HCT116 (cell line): ENCODE data around the gene ING1. TPM values are rescaled to one million over a fixed set of nuclear protein-coding genes. Genes with fewer than 3 reads are reported as not detected.
A peak's percentile ranks its signal among the peaks of the same experiment; 100 is the strongest.

Experiments
- ATAC-seq: fragments of 200-7000 bp; cut with Tn5 transposase; 2 replicates; pipeline ENCODE4 v1.9.1; 2020; ENCODE audit warnings: mild to moderate bottlenecking, moderate library complexity
- BruUV-seq: library from RNA; stranded (reverse); fragments of 400-500 nt; replicated peaks from 2 replicates; lab custom pipeline; 2021; lab: Mats Ljungman, UMichigan
- CTCF ChIA-PET: fragments of 300-600 bp; sonication (Branson Sonifier 250); formaldehyde crosslinking; loops from one replicate; lab custom pipeline; 2021; ENCODE audit warnings: antibody characterized with exemption; lab: Charles Lee
- POLR2A ChIA-PET: fragments of 300-600, 350-600 bp; sonication (Branson Sonifier 250); formaldehyde crosslinking; loops from one replicate; lab custom pipeline; 2021; ENCODE audit warnings: antibody characterized with exemption; lab: Charles Lee
- RAD21 ChIA-PET, 2 experiments: fragments of 300-600 bp; sonication (Branson Sonifier 250); formaldehyde crosslinking; loops; one replicate each; lab custom pipeline; 2023; ENCODE audit warnings: low total read pairs in 2 of 2; ENCODE audit not compliant: uncharacterized antibody in 2 of 2, unreplicated experiment in 2 of 2, low non-redundant PET in 1 of 2; lab: Charles Lee
- DNase-seq: peaks from one replicate; pipeline ENCODE4 v3.0.0-alpha.2; 2010; ENCODE audit warnings: low read depth, low spot score
- H2AFZ ChIP-seq: fragments of 200-600 bp; shearing (Covaris generic), sonication (generic); 2 replicates; pipeline ENCODE4 v1.6.1; 2017; ENCODE audit warnings: low read depth, mixed run types, mixed read lengths, antibody characterized with exemption, low read length; ENCODE audit not compliant: poor library complexity, severe bottlenecking
- H3K27ac ChIP-seq: 2 replicates; pipeline ENCODE4 v1.5.1; 2012; ENCODE audit warnings: low read depth, low read length
- H3K27me3 ChIP-seq: fragments of 200-600 bp; sonication (generic); 2 replicates; pipeline ENCODE4 v1.6.1; 2016; ENCODE audit warnings: mixed run types, low read length, mixed read lengths; ENCODE audit not compliant: insufficient read depth
- H3K36me3 ChIP-seq, 2 experiments: fragments of 200-500 bp in 1 of 2; fragments of 200-600 bp in 1 of 2; sonication (Bioruptor generic) in 1 of 2; sonication (generic) in 1 of 2; 2 replicates each; pipeline versions ENCODE4 v1.5.1 to v1.6.1; 2014 to 2016; ENCODE audit warnings: low read length in 2 of 2, inconsistent platforms in 1 of 2, mixed read lengths in 1 of 2, mixed run types in 1 of 2; ENCODE audit not compliant: insufficient read depth in 2 of 2, control insufficient read depth in 1 of 2
- H3K4me1 ChIP-seq, 2 experiments: fragments of 200-600 bp in 1 of 2; sonication (generic) in 1 of 2; 2 replicates each; pipeline versions ENCODE4 v1.5.1 to v1.6.1; 2012 to 2017; ENCODE audit warnings: low read length in 2 of 2, inconsistent platforms in 1 of 2, mild to moderate bottlenecking in 1 of 2, mixed read lengths in 1 of 2, mixed run types in 1 of 2, moderate library complexity in 1 of 2; ENCODE audit not compliant: insufficient read depth in 2 of 2, control insufficient read depth in 1 of 2
- H3K4me2 ChIP-seq: fragments of 200-600 bp; sonication (generic); 2 replicates; pipeline ENCODE4 v1.6.1; 2017; ENCODE audit warnings: mixed run types, low read length, mixed read lengths
- H3K4me3 ChIP-seq, 2 experiments: fragments of 200-600 bp in 1 of 2; sonication (generic) in 1 of 2; replicated peaks in 1 of 2; 2 replicates each; pipeline ENCODE4 v1.5.1; 2011 to 2016; ENCODE audit warnings: low read length in 2 of 2, control low read depth in 1 of 2, low read depth in 1 of 2, mild to moderate bottlenecking in 1 of 2, mixed read lengths in 1 of 2, mixed run types in 1 of 2
- H3K79me2 ChIP-seq: fragments of 200-600 bp; sonication (generic); 2 replicates; pipeline ENCODE4 v1.6.1; 2017; ENCODE audit warnings: mild to moderate bottlenecking, mixed run types, low read length, moderate library complexity, mixed read lengths; ENCODE audit not compliant: insufficient read depth
- H3K9ac ChIP-seq: fragments of 200-600 bp; sonication (generic); 2 replicates; pipeline ENCODE4 v1.6.1; 2016; ENCODE audit warnings: low read length, mixed read lengths
- H3K9me2 ChIP-seq: fragments of 200-600 bp; sonication (generic), shearing (Covaris generic); 2 replicates; pipeline ENCODE4 v1.6.1; 2017; ENCODE audit warnings: mixed run types, mild to moderate bottlenecking, moderate library complexity; ENCODE audit not compliant: insufficient read depth
- H3K9me3 ChIP-seq, 2 experiments: fragments of 200-500 bp in 1 of 2; fragments of 200-600 bp in 1 of 2; sonication (Bioruptor generic) in 1 of 2; sonication (generic) in 1 of 2; 2 replicates each; pipeline ENCODE4 v1.6.1; 2014 to 2017; ENCODE audit warnings: low read length in 2 of 2, mixed read lengths in 2 of 2, inconsistent platforms in 1 of 2, low read depth in 1 of 2, mild to moderate bottlenecking in 1 of 2, mixed run types in 1 of 2, moderate library complexity in 1 of 2; ENCODE audit not compliant: control insufficient read depth in 1 of 2, insufficient read depth in 1 of 2
- H4K20me1 ChIP-seq: fragments of 200-600 bp; sonication (generic), shearing (Covaris generic); 2 replicates; pipeline ENCODE4 v1.6.1; 2017; ENCODE audit warnings: mixed run types, mild to moderate bottlenecking, moderate library complexity; ENCODE audit not compliant: insufficient read depth
- EZH2phosphoT487 ChIP-seq: fragments of 200-600 bp; IDR thresholded peaks from 2 replicates; pipeline ENCODE4 v1.6.1; 2018; ENCODE audit warnings: antibody characterized with exemption, borderline replicate concordance
- FOSL1 ChIP-seq: IDR thresholded peaks from 2 replicates; pipeline ENCODE4 v1.6.1; 2012; ENCODE audit warnings: low read depth
- POLR2A ChIP-seq: IDR thresholded peaks from 2 replicates; pipeline ENCODE4 v1.7.0; 2011; ENCODE audit warnings: borderline replicate concordance; ENCODE audit not compliant: insufficient read depth, insufficient read length; ENCODE audit errors: extremely low read depth
- SIN3A ChIP-seq: IDR thresholded peaks from 2 replicates; pipeline ENCODE4 v1.6.1; 2012; ENCODE audit warnings: low read depth
- YY1 ChIP-seq: IDR thresholded peaks from 2 replicates; pipeline ENCODE4 v1.6.1; 2011; ENCODE audit warnings: low read length, low read depth, moderate library complexity, mild to moderate bottlenecking; ENCODE audit not compliant: insufficient replicate concordance; ENCODE audit errors: extremely low read depth
- intact Hi-C: fragments of 100-400 bp; cut with micrococcal nuclease; formaldehyde crosslinking; loops from 2 replicates; pipeline ENCODE4 v1.10.0; 2022
- total RNA-seq: library from RNA; stranded (reverse); gene quantifications from one replicate; pipeline ENCODE4 v1.2.1, GENCODE V29; 2021; ENCODE audit not compliant: unreplicated experiment
- TF ChIP-seq, protein P1 (sequence below): IDR thresholded peaks from 2 replicates; pipeline ENCODE4 v1.6.1; 2012
- TF ChIP-seq, protein P2 (sequence below): IDR thresholded peaks from 2 replicates; pipeline ENCODE4 v1.6.1; 2011; ENCODE audit warnings: mild to moderate bottlenecking, low read length, moderate library complexity; ENCODE audit not compliant: insufficient replicate concordance; ENCODE audit errors: extremely low read depth

Gene ING1
- total RNA-seq, 1 experiment from 2014 or later: 27.0 TPM

DNA sequence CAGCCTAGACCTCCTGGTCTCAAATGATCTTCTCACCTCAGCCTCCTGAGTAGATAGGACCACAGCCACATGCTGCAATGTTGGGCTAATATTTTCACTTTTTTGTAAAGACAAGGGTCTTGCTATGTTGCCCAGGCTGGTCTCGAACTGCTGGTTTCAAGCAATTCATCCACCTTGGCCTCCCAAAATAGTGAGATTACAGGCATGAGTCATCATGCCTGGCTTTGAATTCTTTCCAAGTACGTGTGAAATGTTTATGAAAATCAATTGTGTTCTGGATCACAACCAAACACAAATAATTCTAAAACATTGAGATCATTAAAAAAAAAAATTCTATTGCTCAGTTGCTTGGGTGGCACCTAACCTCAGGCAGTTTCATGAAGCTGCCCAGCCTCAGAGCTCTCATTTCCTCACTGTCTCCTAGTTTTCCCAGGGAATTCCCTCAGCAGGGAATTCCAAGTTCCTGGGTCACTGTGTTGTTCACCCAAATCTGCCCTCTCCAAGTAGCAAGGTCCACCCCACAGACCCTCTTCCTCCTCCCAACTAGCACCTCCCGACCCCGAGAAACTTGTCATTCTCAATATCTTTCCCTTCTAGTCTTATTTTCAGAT is 44.8 kb downstream of the ING1 start:
- H3K27me3 ChIP-seq: no peaks in the 10 kb centered on the region
- H3K9me2 ChIP-seq: no peaks in the 10 kb centered on the region
- H3K79me2 ChIP-seq: no peaks in the 10 kb centered on the region
- RAD21 ChIA-PET: no interaction called here
- CTCF ChIA-PET: interaction anchor here (0.6 kb wide), 1 partner anchor 747 kb away, joined by 5 read pairs; no protein-coding TSS in a partner anchor
- TF ChIP-seq, protein P1, sequence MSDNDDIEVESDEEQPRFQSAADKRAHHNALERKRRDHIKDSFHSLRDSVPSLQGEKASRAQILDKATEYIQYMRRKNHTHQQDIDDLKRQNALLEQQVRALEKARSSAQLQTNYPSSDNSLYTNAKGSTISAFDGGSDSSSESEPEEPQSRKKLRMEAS: no peak
- TF ChIP-seq SIN3A (no peak), POLR2A (no peak), YY1 (no peak), EZH2phosphoT487 (no peak), FOSL1 (peak; percentile 30; the same call in 1 of the 2 replicates)
- TF ChIP-seq, protein P2, sequence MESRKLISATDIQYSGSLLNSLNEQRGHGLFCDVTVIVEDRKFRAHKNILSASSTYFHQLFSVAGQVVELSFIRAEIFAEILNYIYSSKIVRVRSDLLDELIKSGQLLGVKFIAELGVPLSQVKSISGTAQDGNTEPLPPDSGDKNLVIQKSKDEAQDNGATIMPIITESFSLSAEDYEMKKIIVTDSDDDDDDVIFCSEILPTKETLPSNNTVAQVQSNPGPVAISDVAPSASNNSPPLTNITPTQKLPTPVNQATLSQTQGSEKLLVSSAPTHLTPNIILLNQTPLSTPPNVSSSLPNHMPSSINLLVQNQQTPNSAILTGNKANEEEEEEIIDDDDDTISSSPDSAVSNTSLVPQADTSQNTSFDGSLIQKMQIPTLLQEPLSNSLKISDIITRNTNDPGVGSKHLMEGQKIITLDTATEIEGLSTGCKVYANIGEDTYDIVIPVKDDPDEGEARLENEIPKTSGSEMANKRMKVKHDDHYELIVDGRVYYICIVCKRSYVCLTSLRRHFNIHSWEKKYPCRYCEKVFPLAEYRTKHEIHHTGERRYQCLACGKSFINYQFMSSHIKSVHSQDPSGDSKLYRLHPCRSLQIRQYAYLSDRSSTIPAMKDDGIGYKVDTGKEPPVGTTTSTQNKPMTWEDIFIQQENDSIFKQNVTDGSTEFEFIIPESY: no peak
- TF ChIP-seq, all 23 proteins: peak for 1
- no peak overlapping the region for H2AFZ ChIP-seq
- no peak overlapping the region for H3K27ac ChIP-seq
- H3K4me2 ChIP-seq: no peak overlapping the region
- no peak overlapping the region for H3K4me3 ChIP-seq
- H3K36me3 ChIP-seq: no peaks in the 10 kb centered on the region
- H3K9me3 ChIP-seq: no peaks in the 10 kb centered on the region; a peak in 1 of 4 replicates
- ATAC-seq (no peak), DNase-seq (no peak)
- no TSS peak for BruUV-seq
- no peaks in the 10 kb centered on the region for H4K20me1 ChIP-seq
- peaks cover 0 to 6% of the 10 kb centered on the region in 2 experiments; a peak in 1 of 4 replicates for H3K4me1 ChIP-seq
- POLR2A ChIA-PET: no interaction called here
- intact Hi-C loops: no loop called here
- H3K9ac ChIP-seq: no peak overlapping the region
